HG03025 (cell line): ENCODE data around the gene ZFYVE28.
"Not testable (repeated sequence)": the region's sequence is repeated elsewhere in the genome, so short reads cannot be mapped to it uniquely, and the experiment has no call there.

ENCODE experiments used
- ATAC-seq: cut with Tn5 transposase; IDR thresholded peaks from one replicate; pipeline ENCODE4 v1.9.1; 2021; ENCODE audit warnings: mild to moderate bottlenecking, moderate library complexity; ENCODE audit not compliant: unreplicated experiment, low FRiP score

The ZFYVE28 gene

DNA sequence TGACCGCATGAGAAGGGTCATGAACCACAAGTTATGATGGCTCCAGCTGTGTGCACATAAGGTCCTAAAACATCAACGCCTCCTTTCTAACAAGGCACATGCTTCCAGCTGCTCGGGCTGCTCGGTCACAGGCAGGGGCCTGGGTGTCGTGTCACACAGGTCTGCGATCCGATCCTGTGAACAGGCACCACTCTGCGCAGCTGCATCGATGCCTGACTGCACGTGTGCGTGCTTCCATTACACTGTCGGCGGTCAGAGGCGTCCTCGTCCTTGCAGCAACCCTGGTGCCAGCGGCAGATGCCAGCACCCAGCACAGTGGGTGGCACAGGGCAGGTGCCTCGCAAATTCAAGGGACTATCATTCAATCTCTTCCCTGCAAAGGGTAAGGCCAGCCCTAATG lies 23.9 kb downstream of the ZFYVE28 start:
- no peak for ATAC-seq

GRCh38 chr4:2393353-2394270 lies 24.8 kb downstream of the ZFYVE28 start:
- ATAC-seq = no peak

- ATAC-seq = no peak
Measured at GRCh38 chr4:2390784-2391421, 27.5 kb downstream of the ZFYVE28 start.

DNA sequence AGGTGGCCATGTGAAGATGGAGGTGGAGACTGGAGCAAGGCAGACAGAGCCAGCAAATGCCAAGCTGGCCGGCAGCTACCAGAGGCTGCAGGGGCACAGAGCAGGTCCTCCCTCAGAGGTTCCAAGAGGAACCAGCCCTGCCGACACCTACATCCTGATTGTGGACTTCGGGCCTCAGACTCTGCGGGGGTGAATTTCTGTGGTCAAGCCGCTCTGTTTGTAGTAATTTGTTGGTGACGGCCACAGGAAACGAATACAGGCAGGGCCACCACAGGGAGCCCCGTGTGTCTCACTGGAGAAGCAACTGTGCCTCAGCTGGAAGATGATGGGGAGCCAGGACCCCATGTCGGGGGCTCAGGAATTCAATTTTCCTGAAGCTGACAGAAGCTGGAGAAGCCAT lies 28.3 kb downstream of the ZFYVE28 start:
- ATAC-seq = no peak

DNA sequence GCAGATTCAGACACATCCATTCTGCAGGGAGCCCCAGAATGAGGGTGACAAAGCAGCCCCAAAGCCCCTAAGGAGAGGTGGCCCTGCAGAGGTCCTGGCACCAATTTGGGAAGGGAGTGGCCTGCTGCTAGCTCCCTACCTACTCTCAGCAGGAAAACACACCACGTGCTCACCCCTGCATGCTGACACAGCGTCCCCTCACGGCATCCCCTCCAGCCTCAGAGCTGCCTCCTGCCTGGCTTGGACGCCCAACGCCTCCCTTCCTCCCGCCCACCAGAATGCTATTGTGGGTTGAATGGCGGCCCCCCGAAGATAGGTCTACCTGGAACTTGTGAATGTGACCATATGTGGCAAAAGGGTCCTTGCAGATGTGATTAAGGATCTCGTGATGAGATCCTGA lies 28.8 kb downstream of the ZFYVE28 start:
- no peak for ATAC-seq

GRCh38 chr4:2388429-2389182 lies 29.8 kb downstream of the ZFYVE28 start:
- no peak for ATAC-seq

GRCh38 chr4:2387829-2388228 lies 30.6 kb downstream of the ZFYVE28 start:
- ATAC-seq = no peak

DNA sequence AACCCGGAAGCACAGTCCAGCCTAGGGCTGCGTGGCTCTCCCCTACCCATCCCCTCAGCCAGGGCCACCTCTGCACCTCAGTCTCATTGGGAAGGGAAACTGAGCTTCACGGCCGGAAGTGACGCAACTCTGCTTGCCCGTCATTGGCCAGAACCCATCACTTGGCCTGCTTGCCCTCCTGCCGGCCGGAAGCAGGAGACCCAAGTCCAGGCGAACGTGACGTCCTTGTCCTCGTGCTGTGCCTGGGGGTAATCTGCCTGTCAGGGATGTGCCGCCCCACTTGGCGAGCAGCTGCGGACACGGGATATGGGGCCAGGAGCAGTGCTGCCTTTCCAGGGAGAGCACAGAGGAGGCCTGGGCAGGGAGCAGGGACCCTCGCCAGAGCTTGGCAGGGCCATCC lies 31.2 kb downstream of the ZFYVE28 start:
- ATAC-seq = no peak

DNA sequence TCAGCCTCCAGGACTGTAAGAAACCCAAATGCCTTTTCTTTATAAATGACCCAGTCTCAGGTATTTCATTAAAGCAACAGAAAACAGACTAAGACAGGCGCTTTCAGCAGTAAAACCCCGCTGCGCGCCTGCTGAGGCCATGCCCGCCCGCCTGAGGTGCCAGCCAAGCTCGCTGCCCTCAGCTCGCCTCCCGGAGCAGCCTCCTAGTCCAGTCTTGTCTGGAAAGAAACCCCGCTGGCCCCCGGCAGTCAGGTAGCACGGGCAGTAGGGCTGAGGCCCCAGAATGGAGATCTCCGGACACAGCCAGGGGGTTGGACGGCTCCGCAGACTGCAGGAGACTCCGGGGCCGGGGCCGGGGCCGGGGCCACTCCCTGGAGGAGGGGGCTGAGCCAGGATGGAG lies 31.7 kb downstream of the ZFYVE28 start:
- no peak for ATAC-seq

GRCh38 chr4:2385516-2385915 lies 32.9 kb downstream of the ZFYVE28 start:
- no peak for ATAC-seq

DNA sequence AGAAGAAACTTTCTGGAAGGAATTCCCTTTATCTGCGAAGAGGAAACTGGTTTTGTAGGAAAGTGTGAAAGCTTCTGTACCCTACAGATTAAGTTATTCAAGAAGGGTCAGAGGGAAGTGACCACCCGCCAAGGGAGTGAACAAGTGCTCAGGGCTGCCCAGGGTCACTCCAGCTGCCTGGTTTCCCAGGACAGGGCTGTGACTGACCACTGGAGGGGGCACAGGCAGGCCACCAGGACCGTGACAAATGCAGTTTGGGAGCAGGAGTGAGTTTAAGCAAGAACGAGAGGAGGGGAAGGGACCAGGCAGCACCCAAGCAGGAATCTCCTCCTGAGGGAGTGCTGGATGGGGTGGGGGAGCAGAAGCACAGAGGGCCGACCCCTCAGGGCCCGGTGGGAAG lies 34.2 kb downstream of the ZFYVE28 start:
- ATAC-seq = no peak

- no peak for ATAC-seq
Measured at GRCh38 chr4:2383760-2384159, 34.7 kb downstream of the ZFYVE28 start.

DNA sequence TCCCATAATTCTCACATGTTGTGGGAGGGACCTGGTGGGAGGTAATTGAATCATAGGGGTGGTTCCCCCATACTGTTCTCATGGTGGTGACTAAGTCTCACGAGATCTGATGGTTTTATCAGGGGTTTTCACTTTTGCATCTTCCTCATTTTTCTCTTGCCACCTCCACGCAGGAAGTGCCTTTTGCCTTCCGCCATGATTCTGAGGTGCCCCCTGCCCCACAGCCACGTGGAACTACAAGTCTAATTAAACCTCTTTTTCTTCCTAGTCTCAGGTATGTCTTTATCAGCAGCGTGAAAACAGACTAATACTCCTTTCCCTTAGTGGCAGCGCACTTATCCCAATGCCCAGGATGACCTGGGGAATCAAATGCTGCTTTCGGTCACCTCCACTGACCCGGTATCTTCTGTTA lies 35.2 kb downstream of the ZFYVE28 start:
- not testable (repeated sequence) for ATAC-seq

GRCh38 chr4:2382769-2383202 lies 35.7 kb downstream of the ZFYVE28 start:
- not testable (repeated sequence) for ATAC-seq

GRCh38 chr4:2380589-2380988 lies 37.9 kb downstream of the ZFYVE28 start:
- ATAC-seq = not testable (repeated sequence)

DNA sequence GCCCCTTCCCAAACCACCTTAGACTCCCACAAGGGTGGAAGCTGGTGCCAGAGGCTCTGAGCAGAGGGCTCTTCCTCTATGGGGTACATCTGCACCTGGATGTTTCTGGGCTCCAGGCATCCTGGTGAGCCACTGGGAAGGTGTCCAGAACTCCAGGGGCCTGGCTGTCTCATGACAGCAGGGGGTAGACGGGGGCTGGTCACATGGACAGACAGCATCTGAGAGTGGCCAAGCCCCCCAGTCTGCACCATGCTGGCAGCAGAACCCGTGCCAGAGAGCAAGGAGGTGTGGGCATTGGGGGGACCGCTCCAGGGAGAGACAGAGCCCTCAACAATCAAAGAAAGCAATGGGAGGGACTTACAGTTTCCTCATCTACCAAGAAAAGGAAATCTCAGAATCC lies 39.5 kb downstream of the ZFYVE28 start:
- no peak for ATAC-seq

DNA sequence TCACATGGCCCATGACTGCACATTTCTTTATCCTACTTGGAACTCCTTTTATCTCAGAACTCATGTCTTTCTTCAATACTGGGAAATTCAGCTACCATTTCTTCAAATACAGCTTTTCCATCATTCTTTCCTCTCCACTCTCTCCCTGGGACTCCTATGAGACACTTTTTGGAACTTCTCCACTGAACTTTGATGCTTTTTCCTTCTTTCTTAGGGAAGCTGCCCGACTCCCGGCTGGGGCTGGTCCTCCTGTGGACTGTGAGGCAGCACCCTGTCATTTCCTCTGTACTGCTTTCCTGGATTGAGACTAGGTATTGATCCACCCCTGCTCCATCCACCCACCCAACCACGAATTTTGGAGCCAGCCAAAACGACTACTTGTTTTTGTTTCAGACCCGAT lies 40.0 kb downstream of the ZFYVE28 start:
- ATAC-seq = no peak

- ATAC-seq = no peak
Measured at GRCh38 chr4:2377241-2377640, 41.2 kb downstream of the ZFYVE28 start.

DNA sequence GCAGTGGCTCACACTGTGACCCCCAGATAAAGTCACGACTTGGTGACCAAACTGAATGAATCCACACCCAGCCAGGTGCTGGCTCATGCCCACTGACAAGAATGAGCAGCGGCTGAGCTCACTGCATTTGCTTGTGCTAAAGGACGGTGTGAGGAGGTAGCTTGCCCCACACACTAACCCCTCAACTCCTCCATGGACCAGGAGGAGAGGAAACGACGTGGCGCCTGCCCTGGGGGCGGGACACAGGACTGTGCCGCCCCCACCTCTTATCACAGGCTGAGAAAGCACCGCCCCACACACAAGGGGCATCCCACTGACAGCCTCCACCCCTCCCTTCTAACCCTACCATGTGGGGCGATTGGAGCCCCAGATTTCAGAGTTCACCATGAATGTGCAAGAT lies 43.0 kb downstream of the ZFYVE28 start:
- ATAC-seq = no peak

DNA sequence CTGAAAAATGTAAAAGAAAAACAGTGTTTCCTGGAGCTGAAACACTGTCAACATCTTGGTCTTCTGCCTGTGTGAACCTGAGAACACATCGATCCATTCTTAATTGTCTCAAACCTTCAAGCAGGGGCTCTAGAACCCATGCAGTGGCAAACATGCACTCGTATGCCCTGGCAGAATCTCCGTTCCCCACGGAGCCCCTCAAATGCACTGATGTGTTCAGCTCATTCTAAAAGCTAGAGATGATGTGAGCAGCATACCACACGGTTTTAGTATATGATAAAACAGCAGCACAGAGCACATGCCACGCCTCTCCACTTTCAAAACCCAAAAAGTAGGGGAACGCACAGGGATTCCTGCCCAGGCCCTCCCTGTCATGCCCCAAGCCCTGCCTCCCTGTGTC lies 44.9 kb downstream of the ZFYVE28 start:
- no peak for ATAC-seq

DNA sequence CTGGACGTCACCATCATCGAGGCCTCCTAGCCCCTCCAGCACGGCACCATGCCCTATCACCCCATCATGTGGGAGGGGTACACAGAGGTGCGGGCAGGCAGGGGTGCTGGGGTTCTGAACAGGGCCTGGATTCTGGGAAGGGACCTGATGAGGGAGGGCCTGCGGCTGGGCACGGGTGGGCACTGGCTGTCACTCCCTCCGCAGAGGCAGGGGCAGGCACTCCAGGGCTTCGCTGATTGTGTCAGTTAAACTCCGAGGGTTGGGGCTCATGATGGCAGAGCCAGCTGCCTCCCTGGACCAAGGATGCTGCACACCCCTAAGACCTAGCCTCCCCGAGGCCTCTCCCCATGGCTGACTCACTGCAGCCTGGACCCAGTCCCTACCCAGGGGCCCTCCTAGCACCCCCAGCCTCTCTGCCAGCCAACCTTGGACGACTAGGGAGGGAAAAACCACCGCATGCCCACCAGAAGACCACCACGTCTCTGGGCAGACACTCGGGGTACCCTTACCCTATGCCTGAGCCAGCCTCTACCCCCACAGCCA lies 45.9 kb downstream of the ZFYVE28 start:
- ATAC-seq = no peak
